Hepatocyte (in vitro differentiated cells): Measurements from ENCODE around the gene PLXNA2. TPM values are rescaled to one million over a fixed set of nuclear protein-coding genes. Genes with fewer than 3 reads are reported as not detected.

ENCODE experiments used
- DNase-seq: peaks from one replicate; pipeline ENCODE4 v3.0.0-alpha.2; 2016; ENCODE audit warnings: low spot score
- H2AFZ ChIP-seq: fragments of 200-600 bp; sonication (generic); 2 replicates; pipeline ENCODE4 v1.6.0; 2016; ENCODE audit warnings: antibody characterized with exemption, mild to moderate bottlenecking
- H3K27ac ChIP-seq: fragments of 200-600 bp; sonication (generic); 2 replicates; pipeline ENCODE4 v1.5.1; 2016; ENCODE audit warnings: mild to moderate bottlenecking
- H3K27me3 ChIP-seq: fragments of 200-600 bp; sonication (generic); 2 replicates; pipeline ENCODE4 v1.6.1; 2016
- H3K36me3 ChIP-seq: fragments of 200-600 bp; sonication (generic); replicated peaks from 2 replicates; pipeline ENCODE4 v1.5.1; 2016; ENCODE audit warnings: low read depth; ENCODE audit not compliant: insufficient read depth
- H3K4me1 ChIP-seq: fragments of 200-600 bp; sonication (generic); 2 replicates; pipeline ENCODE4 v1.5.1; 2016; ENCODE audit warnings: mild to moderate bottlenecking, moderate library complexity; ENCODE audit not compliant: insufficient read depth
- H3K4me2 ChIP-seq: fragments of 200-600 bp; sonication (generic); 2 replicates; pipeline ENCODE4 v1.6.0; 2016
- H3K4me3 ChIP-seq: fragments of 200-600 bp; sonication (generic); 2 replicates; pipeline ENCODE4 v1.5.1; 2016; ENCODE audit warnings: mild to moderate bottlenecking
- H3K79me2 ChIP-seq: fragments of 200-600 bp; sonication (generic); 2 replicates; pipeline ENCODE4 v1.6.0; 2017; ENCODE audit warnings: mild to moderate bottlenecking
- H3K9me2 ChIP-seq: fragments of 200-600 bp; sonication (generic); replicated peaks from 2 replicates; pipeline ENCODE4 v1.6.0; 2017; ENCODE audit warnings: mild to moderate bottlenecking; ENCODE audit not compliant: insufficient read depth
- H3K9me3 ChIP-seq: fragments of 200-600 bp; sonication (generic); 2 replicates; pipeline ENCODE4 v1.5.1; 2016; ENCODE audit warnings: low read depth, mild to moderate bottlenecking
- H4K20me1 ChIP-seq: fragments of 200-600 bp; sonication (generic); 2 replicates; pipeline ENCODE4 v1.6.0; 2016; ENCODE audit warnings: mild to moderate bottlenecking; ENCODE audit not compliant: insufficient read depth, poor library complexity, severe bottlenecking
- EZH2 ChIP-seq: fragments of 200-600 bp; sonication (generic); IDR thresholded peaks from 2 replicates; pipeline ENCODE4 v1.6.1; 2016; ENCODE audit warnings: antibody characterized with exemption, mild to moderate bottlenecking, borderline replicate concordance
- EZH2phosphoT487 ChIP-seq: fragments of 200-600 bp; sonication (generic); IDR thresholded peaks from one replicate; pipeline ENCODE4 v1.6.1; 2018; ENCODE audit warnings: antibody characterized with exemption, mild to moderate bottlenecking, low read depth, moderate library complexity; ENCODE audit not compliant: unreplicated experiment, severe bottlenecking
- WGBS: methylation state at CpG from one replicate; pipeline ENCODE4 v1.1.6; 2016; ENCODE audit warnings: low lambda C conversion rate; ENCODE audit errors: missing lambda C conversion rate; 5-methylcytosine and 5-hydroxymethylcytosine counted together
- polyA plus RNA-seq: library from polyadenylated mRNA; unstranded; fragments of >200 nt; fragmentation: Nextera tagmentation; extraction: Ambion mirVana; gene quantifications from 2 replicates; pipeline ENCODE4 v1.2.1, GENCODE V29; 2016
- total RNA-seq: library from RNA; depleted of rRNA; stranded (reverse); fragments of >200 nt; gene quantifications from 2 replicates; pipeline ENCODE4 v1.2.3, GENCODE V29; 2014
- TF ChIP-seq, protein P1 (sequence below): fragments of 200-600 bp; sonication (generic); IDR thresholded peaks from 2 replicates; pipeline ENCODE4 v1.5.1; 2016; ENCODE audit warnings: antibody characterized with exemption, mild to moderate bottlenecking; ENCODE audit not compliant: poor library complexity

Gene PLXNA2
- total and polyA plus RNA-seq, 2 experiments from 2014 or later: 9.8 to 13.1 TPM

DNA sequence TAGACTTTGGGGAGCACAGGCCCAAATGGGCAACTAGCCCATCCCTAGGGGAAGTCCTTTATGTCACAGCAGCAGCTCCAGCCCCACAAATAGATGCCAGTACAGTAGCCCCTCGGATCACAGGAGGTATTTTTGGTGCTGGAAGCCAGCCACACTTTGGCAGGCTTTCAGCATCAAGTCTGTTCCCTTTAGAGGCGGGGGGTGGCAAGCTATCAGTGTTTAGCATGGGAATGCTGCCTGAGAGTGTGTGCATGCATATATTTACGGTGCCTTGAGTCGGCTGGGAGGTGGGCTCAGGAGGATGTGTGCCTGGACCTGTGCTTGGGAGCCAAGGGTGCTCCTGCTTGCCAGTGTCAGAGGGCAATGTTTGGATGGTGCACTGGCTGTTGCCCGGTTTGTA is 3.5 kb upstream of the PLXNA2 start:
- H3K79me2 ChIP-seq: peaks cover 9% of the 10 kb centered on the region
- no peaks in the 10 kb centered on the region for H3K9me3 ChIP-seq
- no peak overlapping the region for H2AFZ ChIP-seq
- no peaks in the 10 kb centered on the region for H3K36me3 ChIP-seq
- no peak overlapping the region for H3K27ac ChIP-seq
- H3K9me2 ChIP-seq: no peaks in the 10 kb centered on the region
- H3K27me3 ChIP-seq: no peaks in the 10 kb centered on the region
- no peak overlapping the region for H3K4me2 ChIP-seq
- no peak for DNase-seq
- peaks cover 20% of the 10 kb centered on the region for H3K4me1 ChIP-seq
- H4K20me1 ChIP-seq: no peaks in the 10 kb centered on the region
- 73% methylated on average over 5 of the region's 5 CpGs for WGBS
- no peak overlapping the region for H3K4me3 ChIP-seq
- TF ChIP-seq EZH2 (no peak), EZH2phosphoT487 (no peak)
- TF ChIP-seq, protein P1, sequence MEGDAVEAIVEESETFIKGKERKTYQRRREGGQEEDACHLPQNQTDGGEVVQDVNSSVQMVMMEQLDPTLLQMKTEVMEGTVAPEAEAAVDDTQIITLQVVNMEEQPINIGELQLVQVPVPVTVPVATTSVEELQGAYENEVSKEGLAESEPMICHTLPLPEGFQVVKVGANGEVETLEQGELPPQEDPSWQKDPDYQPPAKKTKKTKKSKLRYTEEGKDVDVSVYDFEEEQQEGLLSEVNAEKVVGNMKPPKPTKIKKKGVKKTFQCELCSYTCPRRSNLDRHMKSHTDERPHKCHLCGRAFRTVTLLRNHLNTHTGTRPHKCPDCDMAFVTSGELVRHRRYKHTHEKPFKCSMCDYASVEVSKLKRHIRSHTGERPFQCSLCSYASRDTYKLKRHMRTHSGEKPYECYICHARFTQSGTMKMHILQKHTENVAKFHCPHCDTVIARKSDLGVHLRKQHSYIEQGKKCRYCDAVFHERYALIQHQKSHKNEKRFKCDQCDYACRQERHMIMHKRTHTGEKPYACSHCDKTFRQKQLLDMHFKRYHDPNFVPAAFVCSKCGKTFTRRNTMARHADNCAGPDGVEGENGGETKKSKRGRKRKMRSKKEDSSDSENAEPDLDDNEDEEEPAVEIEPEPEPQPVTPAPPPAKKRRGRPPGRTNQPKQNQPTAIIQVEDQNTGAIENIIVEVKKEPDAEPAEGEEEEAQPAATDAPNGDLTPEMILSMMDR: no peak

DNA sequence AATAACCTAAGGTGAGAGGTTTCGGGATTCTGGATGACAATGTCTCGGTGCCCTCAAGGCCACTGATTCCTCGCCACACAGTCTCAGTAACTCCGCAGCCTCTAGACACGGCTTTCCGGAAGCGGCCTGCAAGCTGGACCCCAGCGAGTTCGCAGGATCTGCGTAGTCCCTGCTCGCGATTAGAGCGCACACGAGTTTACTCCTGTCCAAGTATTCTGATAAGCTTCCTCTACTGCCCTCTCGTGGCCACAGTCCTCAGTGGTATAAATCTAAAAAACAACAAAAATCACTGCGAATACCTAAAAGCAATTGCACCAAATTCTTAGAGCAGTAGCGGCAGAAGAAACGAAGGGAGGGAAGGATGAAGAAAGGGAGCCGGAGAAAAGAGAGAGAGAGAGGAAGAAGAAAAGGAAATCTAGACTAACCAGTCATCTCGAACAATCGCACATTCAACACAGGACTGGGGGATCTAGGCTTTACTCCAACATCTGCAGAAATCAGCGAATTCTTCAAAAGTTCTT is 1.1 kb upstream of the PLXNA2 start:
- peaks cover 29% of the 10 kb centered on the region for H3K79me2 ChIP-seq
- H3K4me2 ChIP-seq: peak overlapping the region; percentile 96
- no peaks in the 10 kb centered on the region for H3K9me3 ChIP-seq
- no peaks in the 10 kb centered on the region for H4K20me1 ChIP-seq
- H3K36me3 ChIP-seq: no peaks in the 10 kb centered on the region
- peak overlapping the region; percentile 68 for H3K27ac ChIP-seq
- H3K4me3 ChIP-seq: no peak overlapping the region
- DNase-seq: peak; percentile 95
- no peaks in the 10 kb centered on the region for H3K27me3 ChIP-seq
- TF ChIP-seq, protein P1: peak; percentile 83
- no peak for TF ChIP-seq EZH2phosphoT487
- peak overlapping the region; percentile 6 for H2AFZ ChIP-seq
- no peaks in the 10 kb centered on the region for H3K9me2 ChIP-seq
- WGBS: 15% methylated on average over 22 of the region's 22 CpGs
- peaks cover 17% of the 10 kb centered on the region for H3K4me1 ChIP-seq

DNA sequence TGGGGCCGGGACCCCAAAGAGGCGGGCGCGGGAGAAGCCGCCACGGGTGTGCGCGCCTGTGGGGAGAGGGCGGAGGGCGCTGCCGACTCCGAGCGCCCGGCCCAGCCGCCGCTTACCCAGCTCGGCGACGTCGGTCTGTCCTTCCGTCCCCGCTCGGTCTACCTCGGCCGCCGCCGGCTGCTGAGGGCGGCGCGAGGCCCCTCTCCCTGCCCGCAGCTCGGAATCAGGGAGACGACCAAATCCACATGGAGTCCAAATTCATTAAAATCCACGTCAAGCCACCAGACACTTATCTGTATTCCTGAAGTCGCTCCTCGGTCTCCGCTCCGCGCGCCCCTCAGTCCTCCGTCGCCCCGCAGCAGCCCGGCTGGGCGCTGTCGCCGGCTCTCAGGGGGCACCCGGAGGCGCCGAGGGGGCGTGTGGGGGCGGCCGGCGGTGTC is 637 bp downstream of the PLXNA2 start:
- no peaks in the 10 kb centered on the region for H4K20me1 ChIP-seq
- no peaks in the 10 kb centered on the region for H3K27me3 ChIP-seq
- no peaks in the 10 kb centered on the region for H3K9me2 ChIP-seq
- H3K79me2 ChIP-seq: peaks cover 33% of the 10 kb centered on the region
- H3K4me3 ChIP-seq: peak overlapping the region; percentile 86
- peak overlapping the region; percentile 53 for H2AFZ ChIP-seq
- peak overlapping the region; percentile 96 for H3K4me2 ChIP-seq
- TF ChIP-seq EZH2phosphoT487: no peak
- TF ChIP-seq EZH2: no peak
- TF ChIP-seq, protein P1: no peak
- peak overlapping the region; percentile 68 for H3K27ac ChIP-seq
- DNase-seq: no peak
- no peaks in the 10 kb centered on the region for H3K9me3 ChIP-seq
- 2% methylated on average over 52 of the region's 54 CpGs for WGBS
- no peaks in the 10 kb centered on the region for H3K36me3 ChIP-seq
- peaks cover 29% of the 10 kb centered on the region for H3K4me1 ChIP-seq
